Heart right ventricle (tissue), 16 donors: ENCODE data around the gene HK1. TPM values are rescaled to one million over a fixed set of nuclear protein-coding genes. Genes with fewer than 3 reads are reported as not detected.

ENCODE experiments used
- ATAC-seq, 8 donors: fragments of 200-7000 bp; cut with Tn5 transposase; one replicate each; pipeline ENCODE4 v1.9.1; 2020; ENCODE audit warnings: mild to moderate bottlenecking in 8 of 8, moderate library complexity in 8 of 8, moderate number of reproducible peaks in 1 of 8
- DNase-seq, 2 donors: peaks; one replicate each; pipeline ENCODE4 v3.0.0-alpha.2; 2020
- H3K27ac ChIP-seq, 10 donors: fragments of 200-600 bp; sonication (generic) in 2 of 10; one replicate each; pipeline versions ENCODE4 v1.5.0 to v1.8.0; 2020 to 2022; ENCODE audit warnings: mild to moderate bottlenecking in 3 of 10
- H3K27me3 ChIP-seq, 7 donors: fragments of 200-600 bp; one replicate each; pipeline ENCODE4 v1.8.0; 2021 to 2022; ENCODE audit warnings: mild to moderate bottlenecking in 2 of 7
- H3K36me3 ChIP-seq, 9 donors: fragments of 200-600 bp; sonication (generic) in 1 of 9; one replicate each; pipeline versions ENCODE4 v1.5.0 to v1.8.0; 2020 to 2022; ENCODE audit warnings: mild to moderate bottlenecking in 2 of 9
- H3K4me1 ChIP-seq, 9 donors: fragments of 200-600 bp; sonication (generic) in 1 of 9; one replicate each; pipeline versions ENCODE4 v1.5.0 to v1.8.0; 2020 to 2022; ENCODE audit warnings: mild to moderate bottlenecking in 4 of 9
- H3K4me3 ChIP-seq, 10 donors: fragments of 200-600 bp; sonication (generic) in 2 of 10; one replicate each; pipeline versions ENCODE4 v1.5.0 to v1.8.0; 2020 to 2022; ENCODE audit warnings: mild to moderate bottlenecking in 7 of 10, moderate library complexity in 2 of 10
- H3K9me3 ChIP-seq, 11 donors: fragments of 200-600 bp in 10 of 11; sonication (generic) in 2 of 11; one replicate each; pipeline versions ENCODE4 v1.5.0 to v1.8.0; 2013 to 2022; ENCODE audit warnings: mild to moderate bottlenecking in 2 of 11, control low read depth in 1 of 11, moderate library complexity in 1 of 11
- CTCF ChIP-seq, 9 donors: fragments of 200-600 bp; sonication (generic) in 2 of 9; IDR thresholded peaks; one replicate each; pipeline versions ENCODE4 v1.5.0 to v1.8.0; 2021 to 2022; ENCODE audit warnings: antibody characterized with exemption in 9 of 9, mild to moderate bottlenecking in 5 of 9, moderate library complexity in 1 of 9
- WGBS, 2 donors: extraction: QIAGEN DNeasy Blood & Tissue Kit; methylation state at CpG; one replicate each; pipeline ENCODE4 v1.1.7; 2013; ENCODE audit warnings: inconsistent platforms in 1 of 2; 5-methylcytosine and 5-hydroxymethylcytosine counted together
- intact Hi-C, 10 donors: fragments of 100-400 bp; cut with DNase I; formaldehyde crosslinking; loops; one replicate each; pipeline versions ENCODE4 v1.11.1 to v1.14.2; 2022
- polyA plus RNA-seq, 2 donors: library from polyadenylated mRNA; stranded (reverse); fragments of 200-250 nt; gene quantifications; one replicate each; pipeline ENCODE4 v1.2.3, GENCODE V29; 2013
- total RNA-seq, 10 donors: library from RNA; stranded (reverse); fragmentation: NEBNext Ultra II Directional in 3 of 10; extraction: Animal tissue kit (Norgen Biotek cat#: 25700) in 3 of 10; gene quantifications; one replicate each; pipeline versions ENCODE4 v1.2.1 to v1.2.4, GENCODE V29; 2021 to 2023
- donor health status: Arrhythmogenic right ventricular cardiomyopathy.
- donor health status: ischemic (EF 13 %, LVEDD 7.1; RV severe dilation, severe dysfunction).
- donor health status: healthy with polysubstance abuse.
- donor health status: DM: no; HTN: yes; CAD: no.
- donor health status: DM: no; HTN: no; CAD: no.
- donor health status: ischemic (EF 25% LVEDD 6.9; RV normal size, moderate dysfunction).
- donor health status: ischemic (EF 25% LVEDD 5.7; RV mildly dilated, moderate dysfunction).
- donor health status: healthy.
- donor health status: DM: yes; HTN: yes; CAD: no.
- donor health status: Ischemic cardiomyopathy.
- donor health status: ischemic (EF 35%, LVEDD 5.7; RV mildly dilated, moderate dysfunction).
- donor health status: nonischemic (EF 11% LVEDD 7.7; RV severe dilation, severe dysfunction).
- donor health status: DM: yes; HTN: yes; CAD: no.
- donor health status: PGD.
- donor health status: ischemic (EF 29% LVEDD 5.4; RV normal size, mild dysfunction).
- donor health status: nonischemic (EF 23%, LVEDD 6.1; RV moderate dilation, normal function).

HK1 gene
- total and polyA plus RNA-seq, 12 donors: 51.9 to 322 (median 233) TPM

DNA sequence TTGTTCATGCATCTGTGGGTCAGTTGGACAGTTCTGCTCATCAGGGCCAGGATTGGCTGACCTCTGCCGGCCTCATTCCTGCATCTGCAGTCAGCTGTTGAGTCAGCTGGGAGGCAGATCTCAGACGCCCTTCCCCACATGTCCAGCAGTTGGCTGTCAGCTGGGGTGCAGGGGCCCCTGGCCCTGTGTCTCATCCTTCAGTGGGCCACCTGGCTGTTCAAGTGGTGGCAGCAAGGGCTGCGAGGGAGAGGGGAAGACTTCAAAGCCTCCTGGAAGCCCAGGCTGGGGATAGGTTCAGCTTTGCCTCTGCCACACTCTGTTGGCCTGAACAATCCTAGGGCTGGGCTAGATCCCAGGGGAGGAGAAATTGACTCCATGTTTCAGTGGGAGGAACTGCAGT is 105.3 kb downstream of the HK1 start:
- Histone ChIP-seq H3K4me1 (peaks cover 0 to 30% (median 17%) of the 10 kb centered on the region in 9 donors), H3K27me3 (no peaks in the 10 kb centered on the region), H3K9me3 (no peaks in the 10 kb centered on the region), H3K27ac (peak overlapping the region in 3 of 10 donors; percentile 21 to 57 (median 21)), H3K36me3 (peaks cover 0 to 100% (median 67%) of the 10 kb centered on the region in 9 donors), H3K4me3 (no peak overlapping the region)
- ATAC-seq: peak in 7 of 8 donors; percentile 65 to 88 (median 80)
- 38 to 44% methylated on average over 3 of the region's 3 CpGs for WGBS, 2 donors
- peak in 6 of 9 donors; percentile 20 to 39 (median 22) for TF ChIP-seq CTCF (IDR thresholded peaks at IDR 0.05)
- peak in 1 of 2 donors; percentile 40 for DNase-seq
- intact Hi-C loops: loop anchor here in 1 of 10 donors (10.0 kb wide), 1 partner anchor 69 kb away; no protein-coding TSS in a partner anchor

GRCh38 chr10:69384320-69384719 is 106.0 kb downstream of the HK1 start:
- no peak overlapping the region for H3K27ac ChIP-seq
- DNase-seq (no peak), ATAC-seq (no peak)
- no peak overlapping the region for H3K4me3 ChIP-seq
- no peaks in the 10 kb centered on the region for H3K9me3 ChIP-seq
- TF ChIP-seq CTCF (IDR thresholded peaks at IDR 0.05): no peak
- H3K4me1 ChIP-seq: peaks cover 0 to 24% (median 14%) of the 10 kb centered on the region in 9 donors
- no peaks in the 10 kb centered on the region for H3K27me3 ChIP-seq
- 90 to 93% methylated on average over 10 of the region's 10 CpGs for WGBS, 2 donors
- H3K36me3 ChIP-seq: peaks cover 0 to 100% (median 72%) of the 10 kb centered on the region in 9 donors
- intact Hi-C loops: loop anchor here in 1 of 10 donors (10.0 kb wide), 1 partner anchor 70 kb away; no protein-coding TSS in a partner anchor

DNA sequence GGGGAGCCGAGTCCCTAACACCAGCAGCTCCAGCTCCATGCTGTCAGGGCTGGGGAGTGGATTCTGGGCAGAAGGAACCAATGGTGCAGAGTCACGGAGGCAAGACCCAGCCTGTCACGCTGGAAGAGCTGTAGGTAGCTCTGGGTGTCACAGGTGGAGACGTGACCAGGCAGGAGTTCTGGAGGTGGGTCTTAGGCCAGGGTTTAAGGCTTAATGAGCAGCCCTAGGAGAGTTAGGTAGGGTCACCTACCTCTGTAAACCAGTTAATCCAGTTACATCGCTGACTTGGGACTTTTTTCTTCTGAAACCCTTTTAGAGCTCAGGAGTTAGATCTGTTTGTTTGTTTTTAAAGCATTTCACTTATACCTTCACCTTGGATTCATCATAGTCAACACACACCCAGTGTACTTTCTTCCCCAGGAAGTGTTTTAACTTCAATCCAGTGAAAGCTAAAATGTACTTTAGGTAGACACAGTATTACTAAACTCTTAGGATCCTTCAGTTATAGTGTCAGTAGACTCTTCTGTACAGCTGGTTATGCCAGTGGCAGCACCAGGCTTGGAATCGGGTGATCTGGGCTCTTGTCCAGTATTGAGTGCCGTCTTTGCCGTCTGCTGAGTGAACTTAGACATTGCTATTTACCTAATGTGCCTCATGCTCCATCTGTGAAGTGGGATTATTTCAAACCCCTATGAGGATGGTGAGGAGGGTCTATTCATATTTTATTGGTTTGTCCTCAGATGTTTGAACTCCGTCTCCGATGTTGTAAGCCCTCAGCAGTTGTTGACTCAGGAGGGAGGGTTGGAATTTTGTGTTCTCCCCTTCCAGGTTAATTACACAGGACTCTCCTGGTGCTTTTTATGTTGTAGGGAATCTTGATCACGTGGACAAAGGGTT is 107.4 kb downstream of the HK1 start:
- H3K4me3 ChIP-seq: no peak overlapping the region
- 90% methylated on average over 11 of the region's 11 CpGs for WGBS, 2 donors
- intact Hi-C loops: loop anchor here in 1 of 10 donors (10.0 kb wide), 1 partner anchor 71 kb away; no protein-coding TSS in a partner anchor
- H3K27ac ChIP-seq: no peak overlapping the region
- TF ChIP-seq CTCF (IDR thresholded peaks at IDR 0.05): no peak
- no peaks in the 10 kb centered on the region for H3K9me3 ChIP-seq
- peaks cover 4 to 37% (median 24%) of the 10 kb centered on the region in 9 donors for H3K4me1 ChIP-seq
- no peaks in the 10 kb centered on the region for H3K27me3 ChIP-seq
- H3K36me3 ChIP-seq: peaks cover 0 to 100% (median 64%) of the 10 kb centered on the region in 9 donors
- DNase-seq: no peak
- no peak for ATAC-seq

GRCh38 chr10:69387500-69387899 is 109.2 kb downstream of the HK1 start:
- H3K4me3 ChIP-seq: no peak overlapping the region
- peaks cover 0 to 100% (median 58%) of the 10 kb centered on the region in 9 donors for H3K36me3 ChIP-seq
- DNase-seq (no peak), ATAC-seq (no peak)
- H3K27ac ChIP-seq: no peak overlapping the region
- WGBS, 2 donors: 92 to 96% methylated on average over 3 of the region's 3 CpGs
- H3K9me3 ChIP-seq: no peaks in the 10 kb centered on the region
- H3K27me3 ChIP-seq: no peaks in the 10 kb centered on the region
- intact Hi-C loops: loop anchor here in 1 of 10 donors (10.0 kb wide), 1 partner anchor 73 kb away; no protein-coding TSS in a partner anchor
- no peak for TF ChIP-seq CTCF (IDR thresholded peaks at IDR 0.05)
- peaks cover 8 to 54% (median 29%) of the 10 kb centered on the region in 9 donors for H3K4me1 ChIP-seq
